HG03066 (cell line): ENCODE measurements around the gene CLK3.

Source experiments
- ATAC-seq: cut with Tn5 transposase; IDR thresholded peaks from one replicate; pipeline ENCODE4 v1.9.1; 2021; ENCODE audit warnings: low read depth; ENCODE audit not compliant: unreplicated experiment

The CLK3 gene

DNA sequence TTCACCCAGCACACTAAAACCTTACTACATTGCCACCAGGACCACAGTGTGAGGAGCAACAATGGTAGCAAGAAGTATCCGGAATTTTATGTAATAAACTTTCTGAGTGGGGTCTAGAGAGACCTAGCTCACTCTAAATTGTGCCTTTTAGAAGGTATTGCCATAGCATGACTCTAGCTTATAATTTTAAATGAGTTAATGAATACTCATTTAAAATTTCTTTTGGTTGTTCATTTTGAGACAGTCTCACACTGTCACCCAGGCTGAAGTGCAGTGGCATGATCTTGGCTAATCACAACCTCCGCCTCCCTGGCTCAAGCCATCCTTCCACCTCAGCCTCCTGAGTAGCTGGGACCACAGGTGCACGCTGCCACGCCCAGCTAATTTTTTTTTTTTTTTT lies 54.0 kb downstream of the CLK3 start:
- no peak for ATAC-seq

DNA sequence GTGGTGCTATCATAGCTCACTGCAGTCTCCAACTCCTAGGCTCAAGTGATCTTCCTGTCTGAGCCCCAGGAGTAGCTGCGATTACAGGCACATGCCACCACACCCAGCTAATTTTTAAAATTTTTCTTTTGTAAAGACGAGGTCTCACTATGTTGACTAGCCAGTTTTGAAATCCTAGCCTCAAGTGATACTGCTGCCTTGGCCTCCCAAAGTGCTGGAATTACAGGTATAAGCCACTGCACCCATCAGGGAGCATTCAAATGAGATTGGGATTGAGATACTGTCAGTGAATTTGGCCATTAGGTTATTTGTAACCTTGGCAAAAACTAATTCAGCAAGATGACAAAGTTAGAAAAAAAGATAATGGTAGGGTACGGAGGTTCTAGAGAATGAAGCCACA lies 58.5 kb downstream of the CLK3 start:
- no peak for ATAC-seq

DNA sequence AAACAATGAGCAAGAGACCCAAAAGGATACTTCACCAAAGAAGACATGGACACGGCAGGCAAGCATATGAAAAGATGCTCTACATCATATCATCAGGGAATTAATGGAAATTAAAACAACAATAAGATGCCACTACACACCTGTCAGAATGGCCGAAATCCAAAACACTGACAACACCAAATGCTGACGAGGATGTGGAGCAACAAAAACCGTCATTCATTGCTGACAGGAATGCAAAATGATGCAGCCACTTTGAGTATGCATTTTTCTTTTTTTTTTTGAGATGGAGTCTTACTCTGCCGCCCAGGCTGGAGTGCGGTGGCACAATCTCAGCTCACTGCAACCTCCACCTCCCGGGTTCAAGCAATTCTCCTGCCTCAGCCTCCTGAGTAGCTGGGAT lies 61.2 kb downstream of the CLK3 start:
- no peak for ATAC-seq
